HuH-7.5 (cell line): ENCODE results near the gene ADAM8.

ENCODE experiments used
- DNase-seq: peaks from one replicate; pipeline ENCODE4 v3.0.0; 2011; ENCODE audit warnings: low spot score

ADAM8 gene

DNA sequence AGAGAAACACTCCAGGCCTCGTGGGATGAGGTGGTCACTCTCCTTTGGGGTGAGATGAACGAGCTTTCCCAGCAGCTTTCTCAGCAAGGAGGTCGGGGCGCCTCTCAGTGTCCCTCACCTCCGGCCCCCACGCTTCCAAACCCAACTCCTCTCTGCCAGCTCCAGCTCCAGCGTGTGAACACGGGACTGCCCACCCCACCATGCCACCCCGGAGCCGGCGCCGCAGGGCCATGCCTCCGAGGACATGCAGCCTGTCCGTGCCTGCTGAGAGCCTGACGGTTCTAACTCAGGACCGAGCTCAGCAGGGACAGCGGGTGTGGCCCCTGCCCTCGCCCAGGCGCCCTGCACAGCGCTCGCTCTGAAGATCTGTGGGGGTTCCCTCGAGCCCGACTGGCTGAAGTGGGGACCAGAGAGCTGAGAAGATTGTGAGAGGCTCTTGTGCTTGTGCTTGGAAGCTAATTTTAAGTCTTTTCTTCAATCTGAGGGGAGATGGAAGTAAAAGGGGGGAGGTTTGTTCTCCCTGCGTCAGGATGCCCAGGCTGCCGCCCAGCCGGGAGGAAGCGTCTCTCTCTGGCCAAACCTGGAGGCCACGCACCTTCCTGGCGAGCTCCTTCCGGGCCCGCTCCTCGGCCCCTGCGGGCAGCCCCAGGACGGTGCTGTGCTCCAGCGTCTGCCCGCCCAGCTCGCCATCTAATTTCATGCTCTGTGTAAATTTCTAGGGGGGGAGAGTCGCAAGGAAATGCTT, 5.1 kb upstream of the ADAM8 start:
- DNase-seq: no peak

DNA sequence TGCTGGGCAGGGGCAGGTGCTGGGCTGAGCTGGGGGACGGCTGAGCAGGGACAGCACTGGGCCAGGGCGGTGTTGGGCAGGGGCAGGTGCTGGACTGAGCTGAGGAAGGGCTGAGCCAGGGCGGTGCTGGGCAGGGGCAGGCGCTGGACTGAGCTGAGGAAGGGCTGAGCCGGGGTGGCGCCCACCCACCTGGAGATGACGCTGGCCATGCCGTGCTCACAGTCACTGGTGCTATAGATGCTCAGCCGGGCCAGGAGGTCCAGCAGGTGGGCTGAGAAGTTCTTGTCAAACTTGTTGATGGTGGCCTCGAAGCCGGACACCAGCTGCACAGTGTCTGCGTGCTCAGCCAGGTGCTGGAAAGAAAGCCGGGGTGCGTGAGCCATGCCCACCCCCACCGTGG, 4.4 kb upstream of the ADAM8 start:
- no peak for DNase-seq

DNA sequence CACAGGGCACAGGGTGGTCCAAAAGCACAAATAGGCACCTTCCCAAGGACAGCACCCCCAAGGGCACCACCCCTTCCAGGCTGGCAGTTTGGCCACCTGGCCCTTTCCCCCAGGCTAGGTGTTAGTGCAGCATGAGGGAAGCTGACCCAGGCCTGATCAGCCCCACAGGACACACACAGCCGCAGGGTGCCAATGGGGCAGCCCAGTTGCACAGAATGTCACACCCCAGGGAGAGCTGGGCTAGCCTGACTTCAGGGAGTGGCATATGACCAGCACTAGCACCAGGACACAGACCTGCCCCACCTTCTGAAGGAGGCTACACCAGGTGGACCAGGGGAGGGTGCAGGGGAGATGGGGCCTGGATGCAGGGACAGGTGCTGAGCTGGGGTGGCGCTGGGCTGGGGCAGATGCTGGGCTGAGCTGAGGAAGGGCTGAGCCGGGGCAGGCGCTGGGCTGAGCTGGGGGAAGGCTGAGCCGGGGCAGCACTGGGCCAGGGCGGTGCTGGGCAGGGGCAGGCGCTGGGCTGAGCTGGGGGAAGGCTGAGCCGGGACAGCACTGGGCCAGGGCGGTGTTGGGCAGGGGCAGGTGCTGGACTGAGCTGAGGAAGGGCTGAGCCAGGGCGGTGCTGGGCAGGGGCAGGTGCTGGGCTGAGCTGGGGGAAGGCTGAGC, 3.9 kb upstream of the ADAM8 start:
- no peak for DNase-seq

DNA sequence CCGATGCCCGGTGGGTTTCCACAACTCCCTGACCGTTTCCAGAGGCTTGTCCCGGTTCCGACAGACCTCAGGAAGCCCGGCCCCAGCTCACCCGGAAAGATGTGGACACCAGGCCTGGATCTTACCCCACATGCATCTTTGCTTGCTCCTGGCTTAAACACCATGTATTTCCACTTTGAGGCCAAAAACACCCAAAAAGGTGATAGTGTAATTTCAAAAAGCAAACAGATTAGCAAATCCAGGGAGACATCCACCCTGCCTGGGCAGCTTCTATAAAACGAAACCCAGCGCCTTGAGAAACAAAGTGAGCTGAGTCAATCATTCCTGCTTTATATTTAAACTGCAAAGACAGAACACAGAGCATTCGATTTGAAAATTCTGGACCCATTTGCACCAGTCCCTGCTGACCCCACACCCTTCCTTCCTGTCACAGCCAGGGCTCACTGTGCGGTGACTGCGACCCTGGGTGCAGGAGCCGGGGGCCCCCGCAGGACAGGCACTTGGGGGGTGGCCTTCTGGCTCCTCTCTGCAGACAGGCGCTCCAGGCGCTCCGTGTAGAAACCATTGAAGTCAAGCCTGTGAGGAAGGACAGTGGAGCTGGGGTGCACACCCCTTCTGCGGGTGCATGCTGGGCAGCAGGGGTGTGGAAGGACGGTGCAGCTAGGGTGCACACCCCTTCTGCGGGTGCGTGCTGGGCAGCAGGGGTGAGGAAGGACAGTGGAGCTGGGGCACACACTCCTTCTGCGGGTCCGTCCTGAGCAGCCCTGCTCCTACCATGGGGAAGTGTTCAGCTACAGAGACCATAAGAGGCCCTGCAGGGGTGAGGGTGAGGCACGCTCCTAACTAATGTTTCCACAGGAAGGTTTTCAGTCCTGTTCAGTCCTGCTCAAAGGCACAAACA, 2.9 kb upstream of the ADAM8 start:
- DNase-seq: no peak

DNA sequence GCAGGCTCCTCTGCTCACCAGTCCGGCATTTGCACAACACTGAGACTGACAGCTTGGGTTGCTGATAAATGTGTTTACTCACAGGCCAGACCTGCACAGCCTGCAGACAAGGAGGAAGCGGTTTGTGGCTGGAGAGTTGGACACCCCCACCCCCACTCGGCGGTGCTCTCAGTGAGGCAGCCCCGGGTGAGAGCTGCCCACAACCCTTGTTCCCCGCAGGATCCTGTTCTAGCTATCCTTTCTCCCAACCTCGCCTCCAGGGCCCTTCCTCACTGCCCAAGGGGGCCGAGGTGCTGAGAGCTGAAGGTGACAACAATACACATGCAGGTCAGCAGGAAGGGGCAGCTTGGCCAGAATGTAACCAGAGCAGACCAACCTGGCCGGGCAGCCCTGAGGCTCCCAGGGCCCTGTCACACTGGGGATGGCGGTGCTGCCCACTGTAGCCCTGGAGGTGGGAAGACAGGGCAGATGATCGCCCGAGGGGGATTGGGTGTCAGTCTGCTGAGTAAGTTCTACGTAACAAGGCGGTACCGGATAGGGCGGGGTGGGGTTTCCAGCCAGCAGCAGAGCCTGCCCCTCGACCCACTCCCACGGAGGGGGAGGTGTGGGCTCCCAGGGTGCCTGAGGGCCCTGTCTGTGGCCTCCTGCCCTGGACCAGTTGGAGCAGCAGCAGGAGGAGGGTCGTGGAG, 2.1 kb upstream of the ADAM8 start:
- DNase-seq: peak; percentile 95

DNA sequence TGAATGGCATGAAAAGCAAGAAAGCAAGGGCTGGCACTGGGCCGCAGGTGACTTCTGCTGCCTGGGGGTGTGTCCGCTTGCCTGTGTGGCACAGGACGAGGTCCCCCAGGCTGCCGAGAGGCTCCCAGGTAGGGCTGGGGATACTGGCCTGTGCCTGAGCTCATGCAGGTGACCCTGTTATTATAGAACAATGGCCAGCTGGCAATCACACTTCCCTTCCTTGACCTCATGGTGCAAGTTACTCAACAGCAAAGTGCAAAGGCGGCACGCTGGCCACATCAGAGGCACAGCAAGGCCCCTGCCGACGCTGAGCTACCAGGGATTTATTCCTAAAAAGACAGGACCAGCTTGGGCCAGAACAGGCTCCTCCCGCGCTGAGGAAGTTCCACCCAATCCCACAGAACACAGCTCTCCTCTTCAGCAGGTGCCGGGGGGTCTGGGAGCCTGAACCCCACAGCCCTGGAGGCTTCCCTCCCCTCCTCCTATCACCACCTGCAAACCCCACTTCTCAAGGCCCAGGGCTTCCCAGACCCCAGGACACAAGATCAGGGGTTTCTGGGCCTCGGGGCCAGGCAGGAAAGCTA, 1.4 kb upstream of the ADAM8 start:
- DNase-seq: peak; percentile 59

DNA sequence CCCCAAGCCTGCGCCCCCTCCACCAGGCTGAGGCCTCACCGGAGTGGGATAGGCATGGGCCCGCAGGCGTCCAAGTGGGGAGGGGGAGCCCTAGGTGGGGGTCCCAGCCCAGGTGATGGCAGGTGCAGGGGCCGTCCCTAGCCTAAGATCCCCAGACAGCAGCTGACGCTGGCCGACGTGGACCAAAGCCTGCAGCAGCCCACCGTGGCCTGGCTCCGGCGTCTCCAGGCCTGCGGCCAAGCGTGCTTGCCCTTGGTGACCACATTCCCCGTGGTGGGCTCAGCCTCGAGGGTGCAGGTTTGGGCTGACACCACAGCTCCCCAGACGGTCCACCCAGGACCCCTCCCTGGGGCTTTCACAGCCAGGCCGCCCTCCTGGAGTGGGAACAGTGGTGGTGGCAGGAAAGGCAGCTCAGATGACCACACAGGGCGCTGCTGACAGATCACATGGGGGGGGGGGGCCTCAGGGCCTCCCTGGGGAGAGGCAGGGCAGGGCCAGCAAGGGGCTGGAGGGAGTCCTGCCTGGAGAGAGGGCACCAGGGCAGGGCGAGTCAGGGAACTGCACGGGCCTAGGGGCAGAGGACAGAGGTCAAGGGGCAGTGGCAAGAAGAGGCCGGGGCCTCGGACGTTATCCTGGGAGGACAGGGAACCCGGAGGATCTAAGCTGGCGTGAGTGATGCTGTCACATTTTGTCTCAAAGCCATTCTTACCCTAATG, 767 bp upstream of the ADAM8 start:
- DNase-seq: peak; percentile 40

DNA sequence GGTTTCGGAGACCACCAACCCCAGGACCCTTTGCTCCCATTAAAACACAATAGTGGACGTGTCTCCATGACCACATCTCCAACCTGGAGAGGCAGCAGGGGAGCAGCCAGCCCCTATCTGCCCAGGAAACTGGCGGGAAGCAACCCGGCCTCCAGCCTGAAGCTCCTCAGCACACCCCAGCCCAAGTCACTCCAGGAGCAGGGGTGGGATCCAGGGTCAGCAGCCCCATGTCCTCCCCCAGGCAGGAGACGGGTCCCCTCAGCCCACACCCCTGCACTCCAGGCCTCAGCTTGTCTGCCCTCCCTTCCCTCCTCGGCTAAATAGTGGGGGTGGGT, 601 bp downstream of the ADAM8 start:
- no peak for DNase-seq

DNA sequence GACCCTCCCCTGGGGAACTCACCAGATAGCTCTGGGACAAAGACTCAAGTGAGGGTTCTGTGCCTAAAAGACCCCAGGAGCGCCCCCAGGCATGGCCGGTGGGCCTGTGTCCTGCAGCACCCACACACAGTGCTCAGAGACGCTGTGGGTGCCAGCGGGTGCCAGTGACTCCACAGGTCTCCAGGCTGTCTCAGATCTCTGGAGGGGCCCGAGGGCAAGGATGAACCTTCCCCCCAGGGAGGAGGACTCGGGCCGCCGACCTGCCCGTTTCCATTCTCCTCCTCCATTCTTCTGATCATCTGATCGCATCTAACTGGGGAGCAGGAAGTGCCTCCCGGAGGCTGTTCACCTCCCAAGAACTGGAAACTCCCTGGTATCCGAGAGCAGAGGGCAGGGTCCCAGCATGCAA, 980 bp downstream of the ADAM8 start:
- no peak for DNase-seq

DNA sequence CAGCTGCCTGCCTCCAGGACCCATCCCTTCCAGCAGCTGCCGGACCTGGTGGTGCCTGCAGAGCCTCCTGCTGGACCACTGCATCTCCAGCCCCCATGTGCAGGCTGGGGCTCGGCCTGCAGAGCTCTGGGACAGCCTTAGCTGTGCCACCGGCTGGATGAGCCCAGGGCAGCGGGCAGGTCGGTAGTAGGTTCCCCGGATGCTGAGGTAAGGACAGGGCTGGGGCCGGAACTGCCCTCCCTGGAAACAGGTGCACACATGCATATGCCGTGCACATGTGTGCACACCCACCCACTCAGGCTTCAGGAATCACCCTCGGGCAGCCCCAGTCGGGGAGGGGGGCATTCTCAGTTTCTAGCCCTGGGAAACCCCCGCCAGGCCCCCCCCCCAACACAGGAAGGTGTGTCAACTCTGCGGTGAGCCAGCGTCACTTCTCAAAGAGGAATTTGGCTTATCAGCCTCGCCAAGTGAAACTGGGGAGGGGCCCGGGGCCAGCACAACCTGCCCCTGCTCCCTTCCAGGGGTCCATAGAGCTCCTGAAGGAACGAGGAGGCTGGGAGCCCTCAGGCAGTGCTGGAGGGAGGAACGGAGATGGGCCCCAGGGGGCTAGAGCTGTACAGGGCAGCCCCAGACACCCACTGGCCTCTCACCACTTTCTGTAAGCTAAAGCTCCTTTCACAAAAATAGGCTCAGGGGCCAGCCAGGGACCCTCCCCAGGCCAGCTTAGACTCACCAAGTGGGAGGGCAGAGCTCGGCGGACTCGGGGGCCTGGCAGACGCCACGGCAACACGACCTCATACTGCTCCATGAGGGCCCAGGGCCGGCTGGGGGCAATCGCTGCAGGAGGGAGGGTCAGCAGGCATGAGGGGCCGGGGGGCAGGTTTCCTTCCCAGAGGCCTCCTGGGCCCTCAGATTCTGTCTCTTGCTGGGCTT, 1.7 kb downstream of the ADAM8 start:
- DNase-seq: no peak

DNA sequence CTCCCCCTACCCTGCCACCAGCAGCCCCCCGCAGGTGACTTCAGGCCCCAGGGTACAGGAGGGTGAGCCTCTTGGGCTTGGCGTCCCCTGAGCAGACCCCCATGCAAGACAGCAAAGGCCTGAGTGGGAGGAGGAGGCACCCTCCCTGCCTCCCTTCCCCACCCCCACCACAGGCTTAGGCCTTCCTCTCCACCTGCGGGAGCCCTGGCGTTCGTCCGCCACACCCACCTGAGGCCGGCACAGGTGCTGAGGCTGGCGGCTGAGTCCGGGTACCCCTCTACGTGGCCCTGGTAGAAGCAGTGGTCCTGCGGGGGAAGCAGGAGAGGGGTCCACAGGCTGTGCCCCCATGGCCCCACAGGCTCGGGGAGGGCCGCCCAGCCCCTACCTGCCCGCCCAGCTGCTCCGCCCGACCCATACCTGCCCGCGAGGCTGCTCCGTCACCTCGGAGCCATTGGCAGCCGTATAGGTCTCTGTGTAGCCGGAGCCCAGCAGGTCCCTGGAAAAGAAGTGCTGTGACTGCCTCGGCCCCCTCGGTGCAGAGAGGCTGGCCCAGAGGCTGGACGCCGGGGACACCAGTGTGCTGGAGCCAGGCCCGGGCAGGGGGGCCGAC, 3.0 kb downstream of the ADAM8 start:
- no peak for DNase-seq

DNA sequence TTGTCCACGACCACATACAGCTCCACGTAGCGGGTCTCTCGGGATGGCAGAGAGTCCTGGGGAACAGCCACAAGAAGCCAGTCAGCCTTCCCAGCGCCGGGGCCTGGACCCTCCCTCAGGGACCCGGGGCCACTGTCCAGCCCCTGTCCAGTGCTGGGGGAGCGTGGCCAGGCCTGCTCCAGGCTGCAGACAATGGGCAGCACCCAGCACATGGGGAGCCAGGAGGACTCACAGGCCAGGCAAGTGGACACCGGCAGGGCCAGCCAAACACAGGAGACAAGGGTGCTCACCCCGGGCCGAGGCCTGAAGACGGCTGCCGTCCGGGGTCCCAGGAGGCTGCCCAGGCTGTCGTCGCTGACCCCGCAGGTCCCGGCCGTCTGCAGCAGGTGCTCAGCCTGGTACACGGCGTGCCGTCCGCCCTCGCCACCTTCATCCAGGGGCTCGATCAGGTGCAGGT, 3.7 kb downstream of the ADAM8 start:
- no peak for DNase-seq

DNA sequence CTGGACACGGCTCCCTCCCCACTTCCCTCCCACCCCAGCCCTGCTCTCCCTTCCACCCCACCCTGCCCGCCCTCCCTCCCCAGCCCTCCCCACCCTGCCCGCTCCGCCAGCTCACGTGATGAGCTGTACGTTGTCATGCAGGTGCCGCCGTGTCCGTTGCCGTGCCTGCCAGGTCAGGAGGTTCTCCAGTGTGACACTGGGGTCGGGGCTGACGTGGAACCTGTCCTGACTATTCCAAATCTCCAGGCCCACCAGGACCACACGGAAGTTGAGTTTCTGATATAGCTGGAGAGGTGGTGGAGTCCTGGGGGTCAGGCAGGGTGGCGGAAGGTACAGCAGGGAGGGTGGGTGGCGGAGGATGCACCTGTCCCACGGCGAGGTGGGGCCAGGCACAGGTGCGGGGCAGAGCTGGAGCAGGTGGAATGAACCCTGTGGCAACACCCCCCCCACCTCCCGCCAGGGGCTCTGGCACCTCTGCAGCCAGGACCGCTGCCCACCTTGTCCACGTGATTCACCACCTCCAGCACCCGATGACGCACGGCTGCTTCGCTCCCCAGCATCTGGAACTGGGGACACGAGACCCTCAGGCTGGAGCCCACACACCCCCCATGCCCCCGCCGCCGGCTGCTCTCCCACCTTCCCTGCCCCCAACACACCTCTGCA, 4.2 kb downstream of the ADAM8 start:
- DNase-seq: no peak

DNA sequence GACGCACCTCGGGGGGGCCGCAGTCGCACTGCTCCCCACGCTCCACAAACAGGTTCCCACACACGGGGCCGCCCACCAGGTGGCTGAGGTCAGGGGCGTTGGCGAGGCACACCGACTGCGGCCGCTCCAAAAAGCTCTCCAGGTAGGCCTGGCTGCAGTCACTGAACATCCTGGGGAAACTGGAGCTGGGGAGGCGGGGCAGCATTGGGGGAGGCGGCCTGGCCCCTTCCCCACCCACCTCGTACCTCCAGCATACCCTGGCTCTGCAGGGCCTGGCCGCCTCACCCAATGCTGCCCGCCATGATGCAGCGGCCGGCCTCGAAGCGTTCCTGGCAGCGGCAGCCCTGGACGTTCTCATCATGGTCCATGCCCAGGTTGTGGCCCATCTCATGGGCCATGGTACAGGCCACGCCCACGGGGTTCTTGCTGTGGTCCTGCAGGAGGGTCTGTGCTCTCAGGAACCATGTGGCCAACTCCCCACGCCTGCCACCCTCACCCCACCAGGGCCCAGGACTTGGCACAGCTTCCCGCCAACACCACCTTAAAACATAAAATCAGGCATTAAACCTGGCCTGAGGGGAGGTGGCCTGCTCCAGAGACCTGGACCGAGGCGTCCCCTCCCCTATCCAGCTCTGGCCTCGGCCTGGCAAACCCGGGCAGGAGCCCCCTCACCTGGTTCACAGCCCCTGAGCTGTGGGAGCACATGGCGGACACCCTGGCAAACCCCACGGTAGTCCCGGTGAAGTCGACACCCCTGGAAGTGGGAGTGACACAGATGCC, 5.0 kb downstream of the ADAM8 start:
- DNase-seq: no peak

DNA sequence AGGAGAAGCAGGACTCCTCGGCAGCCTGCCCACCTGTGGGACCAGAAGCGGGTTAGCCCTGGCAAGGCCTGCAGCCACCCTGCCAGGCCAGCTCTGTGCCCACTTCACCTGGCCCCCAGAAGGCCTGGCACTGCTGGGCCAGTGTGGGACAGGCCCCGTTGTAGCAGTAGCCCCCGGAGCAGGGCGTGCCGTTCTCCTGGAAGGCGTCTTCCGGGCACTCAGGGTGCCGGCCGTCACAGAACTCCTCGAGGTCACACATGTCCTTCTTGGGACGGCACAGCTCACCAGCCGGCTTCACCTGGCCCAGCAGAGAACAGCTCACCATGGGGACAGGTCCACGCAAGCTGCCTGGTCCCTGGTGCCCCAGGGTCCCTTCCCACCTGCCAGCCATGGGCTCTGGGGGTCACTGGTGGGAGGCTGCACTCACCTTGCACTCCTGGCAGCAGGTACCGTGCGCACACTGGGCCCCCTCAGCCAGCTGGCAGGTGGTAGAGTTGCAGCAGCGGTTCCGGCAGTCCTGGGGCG, 5.8 kb downstream of the ADAM8 start:
- no peak for DNase-seq

DNA sequence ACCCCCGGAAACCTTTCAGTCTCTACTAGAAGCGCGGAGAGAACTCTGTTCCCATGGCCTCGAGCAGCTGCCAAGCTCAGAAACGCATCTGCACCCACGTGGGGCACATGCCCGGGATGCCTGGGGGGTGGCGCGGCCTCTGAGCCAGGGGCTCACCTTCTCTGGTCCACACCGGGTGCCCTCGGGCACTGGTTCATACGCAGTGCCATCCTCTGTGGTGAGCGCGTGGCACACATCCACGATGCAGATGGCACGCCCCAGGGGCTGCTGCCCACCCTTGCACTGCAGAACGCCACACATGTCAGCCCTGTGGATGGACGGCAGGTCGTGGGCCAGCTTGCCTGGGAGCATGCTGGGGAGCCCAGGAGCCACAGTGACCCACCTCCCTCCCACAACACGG, 6.5 kb downstream of the ADAM8 start:
- no peak for DNase-seq

DNA sequence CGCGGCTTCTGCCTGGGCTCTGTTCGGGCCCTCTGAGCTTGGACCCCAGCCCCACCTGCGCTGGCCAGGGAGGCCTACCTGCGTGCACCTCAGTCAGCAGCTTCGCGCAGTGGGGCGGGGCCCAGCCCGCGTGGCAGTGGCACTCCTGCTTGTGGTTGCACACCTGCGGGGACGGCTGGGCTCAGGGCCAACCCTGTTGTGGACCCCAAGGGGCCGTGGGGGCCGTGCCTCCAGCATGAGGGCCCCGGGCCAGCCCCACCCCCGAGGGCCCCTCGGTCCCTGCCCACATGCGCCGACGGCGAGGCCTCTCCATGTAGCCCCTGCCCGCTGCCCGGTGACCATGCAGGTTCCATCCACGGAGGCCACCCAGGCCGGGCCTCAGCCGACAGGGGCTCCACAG, 7.3 kb downstream of the ADAM8 start:
- no peak for DNase-seq

DNA sequence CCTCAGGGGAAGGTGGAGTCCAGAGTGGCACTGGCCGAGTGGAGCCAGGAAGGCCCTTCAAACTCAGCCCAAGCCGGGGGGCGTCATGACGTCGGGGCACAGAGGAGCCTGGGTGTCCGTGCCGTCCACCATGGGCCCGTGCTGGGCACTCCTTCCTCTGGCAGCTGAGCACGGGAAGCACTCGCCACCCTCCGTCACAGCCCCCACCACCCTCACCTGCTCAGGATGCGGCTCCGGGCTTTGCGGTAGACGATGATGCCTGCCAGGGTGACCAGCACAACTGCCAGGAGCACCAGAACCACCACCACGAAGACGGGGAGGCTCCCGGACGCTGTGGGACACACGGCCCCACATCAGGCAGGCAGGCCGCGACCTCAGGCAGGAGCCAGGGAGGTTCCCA, 8.1 kb downstream of the ADAM8 start:
- no peak for DNase-seq
